ES-I3 (cell line): ENCODE measurements around the gene AKAP3.

Experiments used
- H3K36me3 ChIP-seq: 2 replicates; pipeline ENCODE4 v1.6.1; 2013; ENCODE audit warnings: mild to moderate bottlenecking, low read length, control low read depth, moderate library complexity; ENCODE audit not compliant: insufficient read depth
- H3K4me1 ChIP-seq: 2 replicates; pipeline ENCODE4 v1.6.1; 2013; ENCODE audit warnings: mild to moderate bottlenecking, control low read depth, low read length; ENCODE audit not compliant: insufficient read depth
- H3K9ac ChIP-seq: 2 replicates; pipeline ENCODE4 v1.6.1; 2013; ENCODE audit warnings: low read depth, mild to moderate bottlenecking, low read length, moderate library complexity
- H3K9me3 ChIP-seq: 2 replicates; pipeline ENCODE4 v1.6.1; 2013; ENCODE audit warnings: mild to moderate bottlenecking, low read length, moderate library complexity; ENCODE audit not compliant: control insufficient read depth, insufficient read depth

AKAP3 gene

DNA sequence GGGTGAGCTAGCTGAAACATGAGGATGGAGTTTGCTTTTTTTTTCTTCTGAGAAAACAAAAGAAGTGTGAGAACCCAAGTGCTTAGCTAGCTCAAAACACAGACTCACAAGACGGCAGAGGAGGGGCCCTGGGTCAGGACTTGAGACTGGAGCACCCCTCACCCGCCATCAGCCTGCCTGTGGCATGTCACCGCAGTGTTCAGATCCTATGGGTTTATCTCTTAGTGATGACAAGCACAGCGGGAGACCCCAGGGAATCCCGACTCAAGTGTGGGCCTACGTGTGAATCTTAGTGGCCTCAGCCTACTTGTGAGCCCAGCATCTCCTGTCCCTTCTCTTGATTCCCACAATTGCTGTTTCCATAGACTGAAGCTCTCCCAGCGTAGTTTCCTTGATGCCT, 64.0 kb downstream of the AKAP3 start:
- Histone ChIP-seq H3K9ac (no peak overlapping the region), H3K36me3 (no peaks in the 10 kb centered on the region), H3K4me1 (peaks cover 4% of the 10 kb centered on the region; the same call in 1 of the 2 replicates), H3K9me3 (no peaks in the 10 kb centered on the region)

DNA sequence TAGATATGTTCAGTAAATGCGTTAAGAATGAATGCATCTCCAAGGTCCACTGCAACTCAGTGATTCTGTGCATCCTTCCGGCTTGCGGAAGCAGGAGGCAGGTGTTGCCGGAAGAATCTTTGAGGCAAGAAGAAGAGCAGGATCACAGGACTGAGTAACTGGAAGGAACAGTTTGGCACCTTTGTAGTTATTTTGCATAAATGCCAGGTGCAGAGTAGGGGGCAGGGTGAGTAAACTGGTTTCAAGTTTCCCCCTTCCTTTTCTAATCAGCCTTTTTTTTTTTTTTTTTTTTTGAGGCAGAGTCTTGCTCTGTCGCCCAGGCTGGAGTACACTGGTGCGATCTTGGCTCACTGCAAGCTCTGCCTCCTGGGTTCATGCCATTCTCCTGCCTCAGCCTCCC, 64.6 kb downstream of the AKAP3 start:
- Histone ChIP-seq H3K9me3 (no peaks in the 10 kb centered on the region), H3K36me3 (no peaks in the 10 kb centered on the region), H3K9ac (no peak overlapping the region), H3K4me1 (peaks cover 4% of the 10 kb centered on the region; the same call in 1 of the 2 replicates)

DNA sequence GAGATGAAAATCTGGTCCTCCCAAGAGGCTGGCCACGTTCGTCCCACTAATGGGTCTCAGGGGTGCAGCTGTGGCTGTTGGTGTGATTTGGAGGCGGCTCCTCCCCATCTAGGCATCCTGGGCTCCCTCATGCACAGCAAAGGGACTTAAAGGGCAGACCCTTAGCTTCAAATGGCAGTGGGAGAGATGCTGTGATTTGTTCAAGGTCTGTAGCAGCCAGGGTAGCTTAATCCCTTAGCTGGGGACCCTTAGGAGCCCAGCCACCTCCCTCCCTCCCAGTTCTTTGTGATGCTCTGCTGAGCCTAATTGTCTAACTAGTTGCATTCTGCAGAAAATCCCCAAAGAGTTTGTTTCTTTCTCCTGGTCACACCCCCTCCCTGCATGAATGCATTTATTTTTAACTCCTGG, 68.6 kb downstream of the AKAP3 start:
- H3K9ac ChIP-seq: no peak overlapping the region
- no peaks in the 10 kb centered on the region for H3K36me3 ChIP-seq
- no peaks in the 10 kb centered on the region for H3K4me1 ChIP-seq
- no peaks in the 10 kb centered on the region for H3K9me3 ChIP-seq

DNA sequence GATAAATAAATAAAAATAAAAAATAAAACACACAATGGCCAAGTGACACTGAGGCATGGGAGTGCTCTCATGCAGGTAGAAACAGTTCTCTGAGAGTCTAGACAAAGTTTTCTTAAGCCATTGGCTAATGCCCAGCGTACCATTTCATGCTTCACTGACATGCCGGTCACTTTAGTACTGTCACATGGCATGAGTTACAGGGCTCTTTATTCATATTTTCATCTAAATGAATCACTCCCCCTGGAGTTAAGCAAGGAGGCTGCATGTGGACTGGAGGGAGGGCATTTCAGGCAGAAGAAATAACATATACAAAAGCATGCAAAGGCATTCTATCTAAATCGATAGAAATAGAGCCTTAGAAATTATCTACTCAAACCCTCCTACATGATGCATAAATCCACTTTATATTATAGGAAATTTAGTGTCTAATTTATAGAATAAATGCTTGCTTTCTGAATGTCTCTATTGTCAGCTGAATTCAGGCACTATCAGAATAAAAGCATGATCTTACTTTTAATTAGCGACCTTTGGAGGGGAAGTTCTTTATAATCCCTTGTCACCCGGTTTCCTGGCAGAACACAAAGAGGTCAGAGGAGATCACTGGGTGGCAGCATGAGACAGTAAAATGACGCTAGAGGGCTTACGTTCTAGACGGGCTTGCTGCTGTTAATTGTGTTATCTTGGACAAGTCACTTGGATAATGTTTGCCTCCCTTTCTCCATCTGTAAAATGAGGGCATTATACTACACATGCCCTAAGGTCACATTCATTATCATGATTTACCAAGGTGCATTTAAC, 69.3 kb downstream of the AKAP3 start:
- Histone ChIP-seq H3K4me1 (no peaks in the 10 kb centered on the region), H3K9me3 (no peaks in the 10 kb centered on the region), H3K9ac (no peak overlapping the region), H3K36me3 (no peaks in the 10 kb centered on the region)

DNA sequence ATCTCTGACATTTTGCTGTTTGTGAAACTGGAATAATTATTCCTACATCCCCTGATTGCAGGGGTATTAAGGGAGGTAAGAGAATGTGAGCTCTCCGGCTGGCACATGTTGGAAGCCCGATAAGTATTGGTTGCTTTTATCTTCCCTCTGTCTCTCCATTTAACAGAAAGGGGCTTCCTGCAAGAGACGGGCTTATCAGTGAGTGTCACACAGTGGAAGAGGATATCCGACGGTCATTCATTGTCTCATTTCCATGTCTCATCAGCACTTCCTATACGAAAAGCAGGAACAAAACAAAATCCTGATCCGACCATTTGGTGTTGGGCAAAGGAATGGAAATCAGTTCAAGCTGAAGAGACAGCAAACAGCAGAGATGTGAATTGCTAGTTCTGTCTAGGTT, 76.2 kb downstream of the AKAP3 start:
- Histone ChIP-seq H3K36me3 (no peaks in the 10 kb centered on the region), H3K9me3 (no peaks in the 10 kb centered on the region), H3K9ac (no peak overlapping the region), H3K4me1 (no peaks in the 10 kb centered on the region)

DNA sequence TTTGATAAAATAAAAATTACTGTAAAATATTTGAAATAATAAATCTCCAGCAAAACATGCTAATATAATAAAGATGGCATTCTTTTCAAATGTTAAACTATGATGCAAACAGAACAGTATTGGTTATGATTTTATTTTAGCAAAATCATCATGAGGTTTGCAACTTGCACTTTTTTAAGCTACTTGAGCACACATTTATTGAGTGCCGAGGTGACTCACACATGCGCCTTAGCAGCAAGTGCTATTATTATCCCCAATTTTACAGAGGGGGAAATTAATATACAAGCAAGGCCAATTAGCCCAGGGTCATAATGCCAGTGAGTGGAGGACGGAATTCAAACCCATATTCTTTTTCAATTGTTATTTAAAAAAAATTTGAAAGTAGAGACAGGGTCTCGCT, 79.6 kb downstream of the AKAP3 start:
- H3K9ac ChIP-seq: no peak overlapping the region
- no peaks in the 10 kb centered on the region for H3K9me3 ChIP-seq
- no peaks in the 10 kb centered on the region for H3K36me3 ChIP-seq
- no peaks in the 10 kb centered on the region for H3K4me1 ChIP-seq

DNA sequence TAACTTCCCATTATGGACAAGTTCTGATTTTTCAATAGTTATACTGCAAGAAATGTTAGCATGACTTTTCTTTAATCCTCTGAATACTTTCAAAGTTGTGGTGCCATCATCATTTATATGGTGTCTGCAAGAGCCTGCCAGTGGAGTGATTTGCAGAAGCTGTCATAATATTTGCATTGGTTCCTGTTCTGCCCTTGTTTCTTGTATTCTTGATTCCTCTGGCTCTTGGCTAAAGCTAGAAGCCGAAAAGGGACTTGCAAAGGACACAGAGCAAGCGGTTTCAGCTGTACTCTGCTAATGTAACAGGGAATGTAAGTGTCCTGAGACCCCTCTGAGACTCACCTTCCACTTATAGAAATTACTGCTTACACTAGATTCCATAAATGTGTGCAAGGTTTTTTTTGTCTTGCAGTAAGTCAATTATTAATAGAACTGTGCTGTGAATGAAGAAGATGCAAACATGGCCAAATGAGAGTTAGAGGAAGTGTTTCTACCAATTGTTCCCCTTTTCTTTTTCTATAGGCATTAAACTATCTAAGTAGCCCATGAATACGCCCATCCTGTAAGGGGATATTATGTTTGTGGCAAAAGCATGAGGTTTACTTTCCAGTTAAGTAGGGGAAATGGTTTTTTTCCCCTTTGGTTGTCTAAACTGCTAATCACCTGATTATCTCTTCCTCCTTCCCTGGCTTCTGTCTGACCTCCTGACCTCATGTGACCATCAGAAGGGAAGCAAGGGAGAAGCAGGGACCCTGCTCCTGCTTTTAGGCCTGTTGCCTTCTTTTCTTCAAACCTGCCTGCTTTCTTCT, 81.6 kb downstream of the AKAP3 start:
- Histone ChIP-seq H3K9me3 (no peaks in the 10 kb centered on the region), H3K36me3 (no peaks in the 10 kb centered on the region), H3K9ac (no peak overlapping the region), H3K4me1 (no peaks in the 10 kb centered on the region)

DNA sequence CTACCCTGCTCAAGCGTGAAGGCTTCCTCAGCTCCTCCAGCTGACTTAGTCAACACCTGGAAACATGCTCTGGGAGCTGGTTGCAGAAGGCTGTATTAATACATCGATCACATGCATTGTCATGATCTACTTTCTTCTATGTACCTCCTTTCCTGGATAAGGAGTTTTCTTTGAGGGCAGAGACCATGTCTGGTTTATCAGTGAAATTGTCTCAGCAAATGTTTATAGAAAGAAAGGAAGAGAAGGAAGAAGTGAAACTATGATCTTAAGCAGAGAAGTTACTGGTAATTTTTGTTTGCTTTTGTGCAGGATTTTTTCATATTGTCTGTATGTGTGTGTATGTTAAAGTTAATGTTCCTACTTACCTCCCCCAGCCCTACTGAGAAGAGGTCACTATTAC, 82.4 kb downstream of the AKAP3 start:
- Histone ChIP-seq H3K9me3 (no peaks in the 10 kb centered on the region), H3K9ac (no peak overlapping the region), H3K36me3 (no peaks in the 10 kb centered on the region), H3K4me1 (no peaks in the 10 kb centered on the region)
